T47D (cell line): ENCODE data around the gene IL4I1.
"Not testable (repeated sequence)": the region's sequence is repeated elsewhere in the genome, so short reads cannot be mapped to it uniquely, and the experiment has no call there.

Experiments
- DNase-seq, 2 experiments: peaks; one replicate each; pipeline versions ENCODE4 v3.0.0 to v3.0.0-alpha.2; 2011 to 2012; ENCODE audit warnings: low read depth in 1 of 2, low spot score in 1 of 2
- JUND ChIP-seq: IDR thresholded peaks from 2 replicates; pipeline ENCODE4 v1.6.1; 2012; ENCODE audit warnings: low read depth
- in situ Hi-C: cut with HindIII; loops from 2 replicates; pipeline ENCODE4 v1.10.0; 2016; ENCODE audit warnings: low sequenced_read_pairs, low pct_unique_long_range_greater_than_20kb

IL4I1 gene

DNA sequence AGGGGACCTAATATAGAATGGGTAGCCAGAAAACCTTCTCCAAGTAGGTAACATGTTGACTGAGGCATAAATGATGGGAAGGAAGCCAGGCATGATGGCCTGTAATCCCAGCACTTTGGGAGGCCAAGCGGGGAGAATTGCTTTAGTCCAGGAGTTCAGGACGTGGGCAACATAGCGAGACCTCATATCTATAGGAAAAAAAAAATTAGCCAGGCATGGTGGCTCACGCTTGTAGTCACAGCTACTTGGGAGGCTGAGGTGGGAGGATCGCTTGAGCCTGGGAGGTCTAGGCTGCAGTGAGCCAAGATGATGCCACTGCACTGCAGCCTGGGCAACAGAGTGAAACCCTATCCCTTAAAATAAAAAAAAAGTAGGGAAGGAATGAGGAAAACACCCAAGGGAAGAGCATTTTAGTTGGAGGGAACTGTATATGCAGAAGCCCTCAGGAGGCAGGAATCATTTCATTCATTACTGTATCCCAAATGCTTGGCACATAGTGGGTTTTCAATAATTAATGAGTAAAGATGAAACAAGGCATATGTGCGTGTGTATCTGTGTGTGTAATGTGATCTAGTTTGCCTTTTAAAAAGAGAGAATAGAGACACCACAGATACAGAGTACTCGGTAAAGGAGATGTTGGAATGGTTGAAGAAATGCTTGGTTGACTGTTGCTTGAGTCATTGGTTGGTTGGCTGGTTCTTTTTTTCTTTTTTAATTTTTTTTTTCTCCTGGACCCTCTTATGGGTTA is 34.8 kb upstream of the IL4I1 start:
- no peak for TF ChIP-seq JUND
- DNase-seq, result no peak
- in situ Hi-C loops, result no loop called here

DNA sequence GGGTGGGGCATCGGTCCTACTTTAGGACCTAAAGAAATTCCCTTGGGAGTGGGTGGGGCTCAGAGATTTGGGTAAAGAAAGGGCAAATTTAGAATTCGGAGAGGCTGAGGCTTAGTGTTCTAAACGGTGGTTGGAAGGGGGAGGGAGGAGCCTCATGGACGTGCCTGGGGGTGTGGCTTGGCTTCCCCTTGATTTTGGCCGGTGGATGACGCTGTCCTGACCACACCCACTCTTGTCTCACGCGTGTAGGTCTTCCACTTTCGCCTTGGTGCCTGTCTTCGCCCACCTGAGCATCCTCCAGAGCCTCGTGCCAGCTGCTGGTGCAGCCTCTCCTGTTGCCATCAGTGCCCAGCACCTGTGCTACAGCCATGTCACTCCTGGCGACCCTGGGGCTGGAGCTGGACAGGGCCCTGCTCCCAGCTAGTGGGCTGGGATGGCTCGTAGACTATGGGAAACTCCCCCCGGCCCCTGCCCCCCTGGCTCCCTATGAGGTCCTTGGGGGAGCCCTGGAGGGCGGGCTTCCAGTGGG is 33.9 kb upstream of the IL4I1 start:
- no peak for TF ChIP-seq JUND
- in situ Hi-C loops, result no loop called here
- peak in 1 of 2 experiments; percentile 68 for DNase-seq

DNA sequence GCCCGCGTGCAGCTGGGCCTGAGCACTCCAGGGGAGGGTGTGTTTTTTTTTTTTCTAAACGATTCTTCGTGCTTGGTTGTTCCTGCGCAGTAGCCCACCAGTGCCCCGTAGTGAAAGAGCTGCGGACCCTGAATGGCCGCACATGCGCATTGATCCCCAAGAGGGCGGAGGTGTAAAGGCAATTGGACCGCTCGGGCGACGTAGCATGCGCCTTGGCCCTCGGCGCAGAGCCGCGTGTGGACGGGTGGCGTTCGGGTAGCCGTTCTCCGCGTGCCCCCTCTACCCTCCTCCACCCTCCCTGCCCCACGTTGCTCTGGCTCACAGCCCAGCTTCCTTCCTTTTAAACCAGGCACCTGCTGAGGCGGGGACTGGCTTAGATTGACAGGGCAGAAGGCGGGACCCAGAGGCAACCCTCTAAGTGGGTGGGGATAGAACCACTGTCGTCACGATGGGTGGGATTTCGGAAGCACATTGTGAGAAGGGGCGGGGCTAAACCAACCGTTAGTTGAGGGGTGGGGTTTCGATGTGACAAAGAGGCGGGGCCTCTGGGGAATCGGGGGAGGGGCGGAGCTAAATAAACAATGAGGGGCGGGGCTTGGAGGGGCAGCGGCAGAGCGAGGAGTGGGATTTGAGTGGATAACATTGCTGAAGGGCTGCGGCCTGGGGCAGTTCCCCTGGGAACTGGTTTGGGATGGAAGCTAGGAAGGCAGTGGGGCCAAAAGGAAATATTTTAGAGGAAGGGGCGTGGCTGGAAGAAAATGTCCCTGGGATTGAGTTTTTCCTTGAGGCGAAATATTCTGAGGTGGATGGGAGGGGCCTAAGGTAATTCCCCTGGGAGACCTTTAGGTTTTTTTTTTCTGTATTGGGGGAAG is 33.2 kb upstream of the IL4I1 start:
- in situ Hi-C loops, result no loop called here
- DNase-seq, result peak; percentile 83 to 98
- TF ChIP-seq JUND, result no peak

DNA sequence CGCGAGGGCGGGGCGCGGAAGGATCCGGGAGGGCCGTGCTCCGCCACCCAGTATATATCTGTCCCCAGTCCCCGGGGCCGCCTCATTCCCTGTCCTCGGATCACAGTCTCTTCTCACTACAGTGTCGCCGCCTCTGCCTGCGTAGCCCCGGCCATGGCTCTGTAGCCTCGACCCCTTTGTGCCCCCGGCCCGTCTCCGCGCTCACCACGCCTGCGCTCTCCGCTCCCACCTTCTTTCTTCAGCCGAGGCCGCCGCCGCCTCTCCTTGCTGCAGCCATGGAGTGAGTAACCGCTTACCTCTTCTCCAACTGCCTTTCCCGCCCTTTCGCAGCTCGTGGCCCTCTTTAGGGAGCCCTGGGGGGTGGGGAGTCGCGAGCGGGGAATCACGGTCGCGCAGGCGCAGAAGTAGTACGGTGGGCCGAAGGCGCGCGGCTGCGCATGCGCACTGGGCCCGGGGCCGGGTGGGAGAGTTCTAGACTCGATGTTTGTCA is 32.5 kb upstream of the IL4I1 start, which contains the start of the genes ATF5 and NUP62:
Gene ATF5 (plus strand): TSS at position 85 of the 490 bp plus-strand sequence. CDS start 1,646 bp downstream, outside the sequence.
Gene NUP62 (minus strand): TSS at position 384 of the 490 bp plus-strand sequence. CDS start 19,697 bp downstream, outside the sequence.
- in situ Hi-C loops, result no loop called here

DNA sequence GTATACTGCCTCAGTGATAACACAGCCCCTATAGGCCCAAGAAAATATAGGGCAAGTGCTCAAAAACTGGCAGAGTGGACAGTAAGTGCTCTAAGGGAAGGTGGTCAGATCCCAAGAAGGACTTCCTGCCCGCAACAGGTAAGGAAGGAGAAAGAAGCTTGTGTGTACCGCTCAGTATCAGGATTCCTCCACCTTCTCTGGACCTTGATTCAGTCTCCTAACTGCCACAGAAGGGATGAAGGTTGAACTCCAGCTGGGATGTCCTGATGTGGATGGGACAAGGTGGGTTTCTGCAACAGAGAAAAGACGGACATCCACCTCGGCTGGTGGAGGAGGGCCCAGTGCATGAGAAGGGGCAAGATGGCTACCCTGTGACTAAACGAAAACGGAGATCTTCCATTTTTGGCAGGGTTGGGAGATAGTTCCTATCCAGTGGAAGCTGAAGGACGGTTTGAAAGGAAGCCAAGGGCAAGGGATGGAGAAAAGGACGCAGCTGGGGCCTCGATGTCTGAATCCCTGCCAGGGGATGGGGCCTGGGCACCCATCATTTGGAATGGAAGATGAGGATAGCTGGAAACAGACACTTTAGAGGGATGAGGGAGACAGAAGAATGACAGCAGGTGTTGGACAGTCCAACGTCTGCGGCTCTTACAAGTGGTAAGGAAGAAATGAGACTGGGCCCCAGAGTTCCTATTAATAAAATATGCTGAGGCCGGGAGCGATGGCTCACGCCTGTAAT is 31.0 kb upstream of the IL4I1 start:
- in situ Hi-C loops, result no loop called here
- no peak for TF ChIP-seq JUND
- no peak for DNase-seq

More for the DNA sequence above, 32.5 kb upstream of the IL4I1 start, which contains the start of the genes ATF5 and NUP62:
- DNase-seq, result peak; percentile 88 to 90
- no peak for TF ChIP-seq JUND

DNA sequence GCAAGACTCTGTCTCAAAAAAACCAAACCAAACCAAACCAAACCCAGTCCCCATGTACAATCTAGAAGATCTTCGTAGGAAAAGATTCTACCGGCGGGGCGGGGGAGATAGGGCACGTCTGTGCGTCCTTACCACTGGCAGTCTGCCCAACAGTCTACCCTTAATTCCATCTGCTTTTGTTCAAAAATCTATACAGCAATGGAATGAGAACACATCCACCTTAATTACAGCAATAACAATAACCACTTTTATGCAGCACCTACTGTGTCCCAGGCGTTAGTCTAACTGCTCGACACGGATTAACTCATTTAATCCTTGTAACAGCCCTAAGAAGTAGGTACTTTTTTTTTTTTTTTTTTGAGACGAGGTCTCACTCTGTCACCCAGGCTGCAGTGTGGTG is 29.8 kb upstream of the IL4I1 start:
- TF ChIP-seq JUND, result no peak
- DNase-seq, result no peak
- in situ Hi-C loops, result no loop called here

- DNase-seq, result no peak
- TF ChIP-seq JUND, result no peak
- in situ Hi-C loops, result no loop called here
Observed at GRCh38 chr19:49925486-49925885, 28.8 kb upstream of the IL4I1 start.

DNA sequence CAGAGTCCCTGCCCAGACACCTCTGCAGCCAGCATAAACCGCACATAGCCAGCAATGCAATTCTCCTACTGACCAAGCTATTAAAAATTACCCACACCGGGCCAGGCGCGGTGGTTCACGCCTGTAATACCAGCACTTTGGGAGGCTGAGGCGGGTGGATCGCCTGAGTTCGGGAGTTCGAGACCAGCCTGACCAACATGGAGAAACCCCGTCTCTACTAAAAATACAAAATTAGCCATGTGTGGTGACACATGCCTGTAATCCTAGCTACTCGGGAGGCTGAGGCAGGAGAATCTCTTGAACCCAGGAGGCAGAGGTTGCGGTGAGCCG is 28.2 kb upstream of the IL4I1 start:
- in situ Hi-C loops, DNase-seq: not testable (repeated sequence)

GRCh38 chr19:49924004-49924880 is 27.6 kb upstream of the IL4I1 start:
- TF ChIP-seq JUND, result no peak
- DNase-seq, result no peak
- in situ Hi-C loops, result no loop called here

DNA sequence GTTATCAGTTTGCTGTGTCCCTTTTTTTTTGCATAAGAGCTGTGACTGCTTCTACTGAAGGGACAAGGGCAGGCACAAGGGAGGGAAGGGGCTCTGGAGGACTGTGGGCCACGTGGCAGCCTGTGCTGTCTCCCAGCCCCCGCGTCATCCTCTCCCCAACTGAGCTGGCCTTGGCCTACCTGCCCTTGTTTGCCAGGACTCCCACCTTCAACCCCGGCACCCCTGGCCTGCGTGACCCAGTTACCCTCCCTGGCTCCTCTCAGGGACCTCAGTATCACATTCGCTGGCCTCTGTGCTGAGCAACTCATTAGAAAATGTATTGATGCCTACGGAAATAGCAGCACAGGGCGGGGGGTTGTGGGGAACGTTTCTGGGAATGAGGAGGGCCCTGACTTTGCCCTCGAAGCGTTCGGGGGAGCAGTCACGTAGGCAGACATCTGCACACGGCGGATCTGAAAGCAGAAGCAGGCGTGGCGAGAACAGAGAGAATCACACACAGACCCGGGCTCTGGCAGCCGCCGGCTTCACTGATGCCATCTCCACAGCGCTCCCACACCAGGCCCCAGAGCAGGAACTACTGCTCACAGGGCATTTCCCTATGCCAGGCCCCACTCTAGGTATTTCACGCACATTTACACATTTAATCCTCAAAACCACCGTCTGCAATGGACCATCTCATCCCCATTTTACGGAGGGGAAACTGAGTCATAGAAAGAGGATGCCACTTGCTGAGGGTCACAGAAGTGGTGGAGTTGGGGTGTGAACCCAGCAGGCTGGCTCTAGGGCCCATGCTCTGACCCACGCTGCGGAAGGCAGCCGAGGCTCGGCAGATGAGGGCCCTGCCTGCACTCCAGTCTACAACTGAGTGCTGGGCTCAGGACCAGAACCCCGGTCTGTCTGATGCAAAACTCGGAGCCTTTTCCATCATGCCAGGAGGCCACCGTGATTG is 26.6 kb upstream of the IL4I1 start:
- in situ Hi-C loops, result no loop called here

More for the DNA sequence above, 26.6 kb upstream of the IL4I1 start:
- DNase-seq, result no peak
- no peak for TF ChIP-seq JUND
